Measurements from ENCODE around the gene SLC35F6. TPM values are rescaled to one million over a fixed set of nuclear protein-coding genes. Genes with fewer than 3 reads are reported as not detected.
A peak's percentile ranks its signal among the peaks of the same experiment; 100 is the strongest.

The SLC35F6 gene
- total RNA-seq, 2 experiments from 2014 or later = 10.4 to 15.0 TPM

DNA sequence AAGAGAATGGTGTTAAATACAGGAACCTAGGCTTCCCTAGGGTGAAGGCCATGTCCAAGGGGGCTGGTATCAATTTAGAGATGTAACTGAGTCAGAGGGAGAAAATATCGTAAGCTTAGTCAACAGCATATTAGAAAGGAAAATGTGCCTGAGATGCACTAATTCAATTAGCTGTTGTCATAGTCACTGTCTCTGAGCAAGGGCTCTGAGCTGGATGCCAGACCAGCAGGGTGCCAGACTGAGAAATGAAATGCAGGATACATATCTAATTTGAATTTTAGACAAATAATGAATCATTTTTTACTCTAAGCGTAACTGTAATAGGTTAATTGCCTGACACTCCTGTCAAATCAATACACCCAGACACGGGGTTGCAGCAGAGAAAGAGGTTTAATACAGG is 11.4 kb upstream of the SLC35F6 start:
- peaks cover 8% of the 10 kb centered on the region; the same call in 1 of the 2 replicates for H3K79me2 ChIP-seq (ENCODE audit: insufficient read depth, low read depth, low read length)
- BruUV-seq (replicated peaks) = no TSS peak
- DNase-seq (ENCODE audit: low spot score) = no peak
- no peaks in the 10 kb centered on the region for H3K9me3 ChIP-seq (ENCODE audit: low read length)
- no peaks in the 10 kb centered on the region for H4K20me1 ChIP-seq (ENCODE audit: insufficient read depth, low read length)
- H3K4me3 ChIP-seq (ENCODE audit: low read depth, low read length, poor library complexity, severe bottlenecking) = no peak overlapping the region
- intact Hi-C loops (cut with micrococcal nuclease; ENCODE audit: unreplicated experiment) = no loop called here
- CTCF ChIA-PET (ENCODE audit: unreplicated experiment) = no interaction called here
- peaks cover 56% of the 10 kb centered on the region for H3K4me1 ChIP-seq (ENCODE audit: insufficient read depth, low read length, poor library complexity, severe bottlenecking)
- H3K27ac ChIP-seq (ENCODE audit: low read depth, low read length, poor library complexity, severe bottlenecking) = no peak overlapping the region
- H3K9me2 ChIP-seq (ENCODE audit: insufficient read depth, low read length) = no peaks in the 10 kb centered on the region
- POLR2A ChIA-PET = no interaction called here
- H3K36me3 ChIP-seq (ENCODE audit: insufficient read depth, low read length) = no peaks in the 10 kb centered on the region; the same call in 1 of the 2 replicates
- TF ChIP-seq CTCF (conservative IDR thresholded peaks at IDR 0.05; ENCODE audit: low read length) (no peak), EZH2phosphoT487 (IDR thresholded peaks at IDR 0.05; ENCODE audit: borderline replicate concordance, low read depth, low read length) (no peak)
- peak overlapping the region; percentile 17; the same call in 1 of the 2 replicates for H3K4me2 ChIP-seq (ENCODE audit: low read length)
- no peak overlapping the region for H2AFZ ChIP-seq (ENCODE audit: low read length)

GRCh38 chr2:26754539-26754938 is 9.5 kb upstream of the SLC35F6 start:
- Histone ChIP-seq H3K27ac (ENCODE audit: low read depth, low read length, poor library complexity, severe bottlenecking) (no peak overlapping the region), H3K4me2 (ENCODE audit: low read length) (no peak overlapping the region), H3K4me1 (ENCODE audit: insufficient read depth, low read length, poor library complexity, severe bottlenecking) (peaks cover 53% of the 10 kb centered on the region), H3K4me3 (ENCODE audit: low read depth, low read length, poor library complexity, severe bottlenecking) (no peak overlapping the region), H3K9me3 (ENCODE audit: low read length) (no peaks in the 10 kb centered on the region), H4K20me1 (ENCODE audit: insufficient read depth, low read length) (no peaks in the 10 kb centered on the region), H3K79me2 (ENCODE audit: insufficient read depth, low read depth, low read length) (peaks cover 8% of the 10 kb centered on the region; the same call in 1 of the 2 replicates), H3K36me3 (ENCODE audit: insufficient read depth, low read length) (no peaks in the 10 kb centered on the region; the same call in 1 of the 2 replicates), H3K9me2 (ENCODE audit: insufficient read depth, low read length) (no peaks in the 10 kb centered on the region), H2AFZ (ENCODE audit: low read length) (no peak overlapping the region)
- TF ChIP-seq EZH2phosphoT487 (IDR thresholded peaks at IDR 0.05; ENCODE audit: borderline replicate concordance, low read depth, low read length) = no peak
- TF ChIP-seq CTCF (conservative IDR thresholded peaks at IDR 0.05; ENCODE audit: low read length) = no peak
- no peak for DNase-seq (ENCODE audit: low spot score)
- intact Hi-C loops (cut with micrococcal nuclease; ENCODE audit: unreplicated experiment) = no loop called here
- CTCF ChIA-PET (ENCODE audit: unreplicated experiment) = no interaction called here
- BruUV-seq (replicated peaks) = no TSS peak
- POLR2A ChIA-PET = interaction anchor here (0.6 kb wide), 2 partner anchors 9 to 367 kb away, joined by 3 to 6 read pairs; no protein-coding TSS in a partner anchor

DNA sequence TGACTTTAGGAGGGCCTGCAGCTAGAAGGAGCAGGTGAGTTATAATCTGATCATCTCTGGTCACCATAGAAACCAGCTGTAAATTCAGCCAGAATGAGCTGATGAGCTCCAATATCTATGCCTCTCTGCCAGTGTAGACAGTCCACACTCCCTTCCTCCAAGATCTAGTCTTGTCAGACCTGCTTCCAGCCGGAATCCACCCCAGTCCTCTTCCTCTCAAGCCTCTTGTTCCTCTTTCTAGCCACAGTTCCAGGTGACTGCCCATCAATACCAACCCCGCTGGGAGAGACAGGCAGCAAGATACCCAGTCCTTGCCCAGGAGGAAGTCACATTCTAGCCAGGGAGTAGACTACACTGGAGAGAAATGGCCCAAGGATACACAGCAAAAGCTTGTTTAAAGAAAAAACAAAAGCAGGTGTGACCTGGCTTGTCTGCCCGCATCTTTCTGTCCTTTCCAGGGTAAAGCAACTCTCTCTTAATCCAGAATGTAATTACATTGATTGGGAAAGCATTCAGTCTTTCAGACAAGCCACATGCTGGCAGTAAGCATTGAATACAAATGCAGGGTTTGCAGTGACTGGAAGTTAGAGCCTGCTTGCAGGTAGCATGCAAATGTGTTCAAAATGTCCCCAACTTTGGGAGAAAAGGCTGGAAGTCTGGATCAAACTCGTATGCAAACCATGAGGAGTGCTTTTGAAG is 9.0 kb upstream of the SLC35F6 start:
- H3K4me1 ChIP-seq (ENCODE audit: insufficient read depth, low read length, poor library complexity, severe bottlenecking) = peaks cover 47% of the 10 kb centered on the region
- H3K4me3 ChIP-seq (ENCODE audit: low read depth, low read length, poor library complexity, severe bottlenecking) = no peak overlapping the region
- no peaks in the 10 kb centered on the region; the same call in 1 of the 2 replicates for H3K36me3 ChIP-seq (ENCODE audit: insufficient read depth, low read length)
- H4K20me1 ChIP-seq (ENCODE audit: insufficient read depth, low read length) = no peaks in the 10 kb centered on the region
- no peak overlapping the region for H2AFZ ChIP-seq (ENCODE audit: low read length)
- DNase-seq (ENCODE audit: low spot score) = peak; percentile 45
- H3K9me3 ChIP-seq (ENCODE audit: low read length) = no peaks in the 10 kb centered on the region
- peaks cover 8% of the 10 kb centered on the region; the same call in 1 of the 2 replicates for H3K79me2 ChIP-seq (ENCODE audit: insufficient read depth, low read depth, low read length)
- 0 out of 2 replicates have a peak overlapping the region, but pooled peaks have one; percentile 32 for H3K4me2 ChIP-seq (ENCODE audit: low read length)
- H3K9me2 ChIP-seq (ENCODE audit: insufficient read depth, low read length) = no peaks in the 10 kb centered on the region
- ChIA-PET POLR2A (interaction anchor here (0.6 to 0.7 kb wide), 2 partner anchors 10 kb away, joined by 3 read pairs; partner anchors contain the start of gene SLC35F6), CTCF (ENCODE audit: unreplicated experiment) (no interaction called here)
- intact Hi-C loops (cut with micrococcal nuclease; ENCODE audit: unreplicated experiment) = no loop called here
- TF ChIP-seq EZH2phosphoT487 (IDR thresholded peaks at IDR 0.05; ENCODE audit: borderline replicate concordance, low read depth, low read length) (no peak), CTCF (conservative IDR thresholded peaks at IDR 0.05; ENCODE audit: low read length) (no peak)
- BruUV-seq (replicated peaks) = no TSS peak
- no peak overlapping the region for H3K27ac ChIP-seq (ENCODE audit: low read depth, low read length, poor library complexity, severe bottlenecking)
